ENCODE results near the gene SGK2. TPM values are rescaled to one million over a fixed set of nuclear protein-coding genes. Genes with fewer than 3 reads are reported as not detected.

The SGK2 gene
- total RNA-seq (2021; ENCODE audit: unreplicated experiment) (0.90 TPM), Bru-seq, nascent RNA (percentile 33 among the genes with signal in this experiment), BruChase-seq, experiment 1, labeled RNA remaining after a 2-hour chase (percentile 39 among the genes with signal in this experiment), BruChase-seq, experiment 2, labeled RNA remaining after a 6-hour chase (percentile 40 among the genes with signal in this experiment)
- 1.2 TPM for polyA plus RNA-seq (2012; ENCODE audit: insufficient read length)
- long read RNA-seq, result 0 reads

DNA sequence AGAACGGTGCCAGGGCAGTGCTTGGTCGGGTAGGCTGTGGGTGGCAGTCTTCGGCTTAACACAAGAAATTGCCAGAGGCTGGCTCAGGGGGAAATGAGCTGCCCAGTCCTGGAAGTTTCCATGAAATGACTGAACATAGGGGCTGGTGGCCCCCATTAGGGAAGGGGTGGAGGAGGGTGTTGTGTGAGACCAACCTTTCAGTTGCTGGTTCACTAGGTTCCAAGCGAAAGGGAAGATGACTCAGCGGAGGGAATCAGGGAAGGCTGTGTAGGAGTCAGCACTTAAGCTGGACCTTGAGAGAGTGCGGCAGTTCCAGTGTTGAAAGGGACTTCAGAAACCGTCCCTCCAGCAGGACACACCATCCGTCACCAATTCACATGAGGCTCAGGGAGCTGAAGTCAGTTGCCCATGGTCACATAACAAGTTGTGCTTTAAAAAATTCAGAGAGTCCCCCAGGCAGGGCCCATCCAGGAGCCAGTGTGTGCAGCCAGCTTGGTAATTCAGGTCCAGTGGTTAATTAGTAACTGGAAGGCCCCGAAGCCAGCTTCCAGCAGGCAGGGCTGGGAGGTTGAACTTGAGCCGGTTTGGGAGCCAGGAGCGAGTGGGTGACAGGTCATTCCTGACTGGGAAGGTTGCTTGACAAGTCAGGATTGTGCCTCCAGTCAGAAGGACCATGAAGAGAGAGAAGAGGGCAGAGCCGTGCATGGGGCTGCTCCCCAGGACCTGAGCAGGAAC, at the start of gene SGK2:
Gene SGK2, plus strand, starts transcription at position 616 of the 735 bp plus-strand sequence. CDS start 7,469 bp downstream, outside the sequence.
- no peaks in the 10 kb centered on the region for H3K27me3 ChIP-seq (ENCODE audit: control insufficient read depth, insufficient read depth, low read length)
- no peak within 1 kb of the TSS for H3K4me3 ChIP-seq (ENCODE audit: low read depth in 2 of 2, low read length in 2 of 2)
- no peaks in the 10 kb centered on the region for H3K9me3 ChIP-seq (ENCODE audit: control insufficient read depth, insufficient read depth, low read depth, low read length)
- no peak within 1 kb of the TSS for H3K27ac ChIP-seq (ENCODE audit: low read length)
- TF ChIP-seq, protein P1, sequence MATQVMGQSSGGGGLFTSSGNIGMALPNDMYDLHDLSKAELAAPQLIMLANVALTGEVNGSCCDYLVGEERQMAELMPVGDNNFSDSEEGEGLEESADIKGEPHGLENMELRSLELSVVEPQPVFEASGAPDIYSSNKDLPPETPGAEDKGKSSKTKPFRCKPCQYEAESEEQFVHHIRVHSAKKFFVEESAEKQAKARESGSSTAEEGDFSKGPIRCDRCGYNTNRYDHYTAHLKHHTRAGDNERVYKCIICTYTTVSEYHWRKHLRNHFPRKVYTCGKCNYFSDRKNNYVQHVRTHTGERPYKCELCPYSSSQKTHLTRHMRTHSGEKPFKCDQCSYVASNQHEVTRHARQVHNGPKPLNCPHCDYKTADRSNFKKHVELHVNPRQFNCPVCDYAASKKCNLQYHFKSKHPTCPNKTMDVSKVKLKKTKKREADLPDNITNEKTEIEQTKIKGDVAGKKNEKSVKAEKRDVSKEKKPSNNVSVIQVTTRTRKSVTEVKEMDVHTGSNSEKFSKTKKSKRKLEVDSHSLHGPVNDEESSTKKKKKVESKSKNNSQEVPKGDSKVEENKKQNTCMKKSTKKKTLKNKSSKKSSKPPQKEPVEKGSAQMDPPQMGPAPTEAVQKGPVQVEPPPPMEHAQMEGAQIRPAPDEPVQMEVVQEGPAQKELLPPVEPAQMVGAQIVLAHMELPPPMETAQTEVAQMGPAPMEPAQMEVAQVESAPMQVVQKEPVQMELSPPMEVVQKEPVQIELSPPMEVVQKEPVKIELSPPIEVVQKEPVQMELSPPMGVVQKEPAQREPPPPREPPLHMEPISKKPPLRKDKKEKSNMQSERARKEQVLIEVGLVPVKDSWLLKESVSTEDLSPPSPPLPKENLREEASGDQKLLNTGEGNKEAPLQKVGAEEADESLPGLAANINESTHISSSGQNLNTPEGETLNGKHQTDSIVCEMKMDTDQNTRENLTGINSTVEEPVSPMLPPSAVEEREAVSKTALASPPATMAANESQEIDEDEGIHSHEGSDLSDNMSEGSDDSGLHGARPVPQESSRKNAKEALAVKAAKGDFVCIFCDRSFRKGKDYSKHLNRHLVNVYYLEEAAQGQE (IDR thresholded peaks at IDR 0.05; ENCODE audit: insufficient read depth in 1 of 2, low read depth in 2 of 2, low read length in 1 of 2), result no peak
- TF ChIP-seq POLR2AphosphoS5 (IDR thresholded peaks at IDR 0.05; ENCODE audit: low read depth, low read length) (no peak), SIN3A (IDR thresholded peaks at IDR 0.05; ENCODE audit: borderline replicate concordance, insufficient read depth, low read depth, low read length) (no peak), TCF7L2 (IDR thresholded peaks at IDR 0.05; ENCODE audit: low read depth, low read length) (no peak)
- TF ChIP-seq, protein P2, sequence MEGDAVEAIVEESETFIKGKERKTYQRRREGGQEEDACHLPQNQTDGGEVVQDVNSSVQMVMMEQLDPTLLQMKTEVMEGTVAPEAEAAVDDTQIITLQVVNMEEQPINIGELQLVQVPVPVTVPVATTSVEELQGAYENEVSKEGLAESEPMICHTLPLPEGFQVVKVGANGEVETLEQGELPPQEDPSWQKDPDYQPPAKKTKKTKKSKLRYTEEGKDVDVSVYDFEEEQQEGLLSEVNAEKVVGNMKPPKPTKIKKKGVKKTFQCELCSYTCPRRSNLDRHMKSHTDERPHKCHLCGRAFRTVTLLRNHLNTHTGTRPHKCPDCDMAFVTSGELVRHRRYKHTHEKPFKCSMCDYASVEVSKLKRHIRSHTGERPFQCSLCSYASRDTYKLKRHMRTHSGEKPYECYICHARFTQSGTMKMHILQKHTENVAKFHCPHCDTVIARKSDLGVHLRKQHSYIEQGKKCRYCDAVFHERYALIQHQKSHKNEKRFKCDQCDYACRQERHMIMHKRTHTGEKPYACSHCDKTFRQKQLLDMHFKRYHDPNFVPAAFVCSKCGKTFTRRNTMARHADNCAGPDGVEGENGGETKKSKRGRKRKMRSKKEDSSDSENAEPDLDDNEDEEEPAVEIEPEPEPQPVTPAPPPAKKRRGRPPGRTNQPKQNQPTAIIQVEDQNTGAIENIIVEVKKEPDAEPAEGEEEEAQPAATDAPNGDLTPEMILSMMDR (IDR thresholded peaks at IDR 0.05), result no peak
- no TSS peak for BruUV-seq (replicated peaks)
- in situ Hi-C loops (cut with HindIII; ENCODE audit: low pct_unique_long_range_greater_than_20kb, low sequenced_read_pairs) (no loop called here), intact Hi-C loops (cut with micrococcal nuclease; ENCODE audit: unreplicated experiment) (no loop called here)
- POLR2A ChIA-PET, result no interaction called here
- H3K4me1 ChIP-seq (ENCODE audit: control insufficient read depth, insufficient read depth, low read length), result 0 out of 2 replicates have a peak, but pooled peaks cover 5% of the 10 kb centered on the region
- DNase-seq (ENCODE audit: low read depth, low spot score) (no peak), ATAC-seq (peak; percentile 74)
- CTCF ChIA-PET, result interaction anchor here (0.6 to 0.8 kb wide), 3 partner anchors 55 to 167 kb away, joined by 3 to 8 read pairs (median 3); no protein-coding TSS in a partner anchor
- H3K36me3 ChIP-seq (ENCODE audit: control insufficient read depth, insufficient read depth, low read length), result no peaks in the 10 kb centered on the region

DNA sequence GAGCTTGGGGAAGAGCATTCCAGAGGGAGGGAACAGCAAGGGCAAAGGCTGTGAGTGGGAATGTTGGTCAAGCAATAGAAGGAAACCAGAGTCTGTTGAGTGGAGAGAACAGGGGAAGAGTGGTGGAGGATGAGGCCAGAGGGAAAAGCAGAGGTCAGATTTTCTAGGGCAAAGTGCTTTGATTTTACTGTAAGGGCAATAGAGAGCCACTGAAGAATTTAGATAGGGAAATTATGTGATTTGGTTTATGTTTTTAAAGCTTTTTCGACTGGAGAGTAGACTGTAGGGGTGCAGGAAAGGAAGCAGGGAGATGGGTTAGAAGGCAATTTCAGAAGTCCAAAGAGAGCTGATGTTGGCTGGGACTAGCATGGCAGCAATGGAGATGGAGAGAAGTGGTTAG, 46.9 kb upstream of the SGK2 start:
- DNase-seq (ENCODE audit: low read depth, low spot score), result no peak
- no peaks in the 10 kb centered on the region for H3K27me3 ChIP-seq (ENCODE audit: control insufficient read depth, insufficient read depth, low read length)
- POLR2A ChIA-PET, result interaction anchor here (0.6 kb wide), 2 partner anchors 47 to 161 kb away, joined by 3 to 6 read pairs; no protein-coding TSS in a partner anchor
- peaks cover 11% of the 10 kb centered on the region for H3K4me1 ChIP-seq (ENCODE audit: control insufficient read depth, insufficient read depth, low read length)
- no peaks in the 10 kb centered on the region for H3K36me3 ChIP-seq (ENCODE audit: control insufficient read depth, insufficient read depth, low read length)
- CTCF ChIA-PET, result no interaction called here
- in situ Hi-C loops (cut with HindIII; ENCODE audit: low pct_unique_long_range_greater_than_20kb, low sequenced_read_pairs), result no loop called here
- no peak overlapping the region for H3K27ac ChIP-seq (ENCODE audit: low read length)
- TF ChIP-seq, protein P2 (IDR thresholded peaks at IDR 0.05), result no peak
- TF ChIP-seq, protein P1 (IDR thresholded peaks at IDR 0.05; ENCODE audit: insufficient read depth in 1 of 2, low read depth in 2 of 2, low read length in 1 of 2), result no peak
- TF ChIP-seq POLR2AphosphoS5 (IDR thresholded peaks at IDR 0.05; ENCODE audit: low read depth, low read length), result no peak
- no peak for TF ChIP-seq SIN3A (IDR thresholded peaks at IDR 0.05; ENCODE audit: borderline replicate concordance, insufficient read depth, low read depth, low read length)
- TF ChIP-seq TCF7L2 (IDR thresholded peaks at IDR 0.05; ENCODE audit: low read depth, low read length), result no peak
- no peaks in the 10 kb centered on the region for H3K9me3 ChIP-seq (ENCODE audit: control insufficient read depth, insufficient read depth, low read depth, low read length)
- no peak for ATAC-seq
- BruUV-seq (replicated peaks), result no TSS peak
- intact Hi-C loops (cut with micrococcal nuclease; ENCODE audit: unreplicated experiment), result no loop called here
- H3K4me3 ChIP-seq (ENCODE audit: low read depth in 2 of 2, low read length in 2 of 2), result no peak overlapping the region
